Natural killer cell treated with Interleukin-12 subunit alpha and Interleukin-12 subunit beta and Interleukin-15 and Interleukin-18, amount 100 ng/mL, for 72 hours (primary cell): ENCODE measurements around the gene INCA1. TPM values are rescaled to one million over a fixed set of nuclear protein-coding genes. Genes with fewer than 3 reads are reported as not detected.

ENCODE experiments used
- ATAC-seq, 2 donors: fragments of 150-1000 bp; cut with Tn5 transposase in 1 of 2; sonication (Bioruptor Pico), chemical (Tn5 transposase) in 1 of 2; 2 replicates each; pipeline ENCODE4 v1.10.0; 2021
- DNase-seq: peaks from one replicate; pipeline ENCODE4 v3.0.0; 2022; ENCODE audit warnings: low spot score
- H3K27ac Mint-ChIP-seq, 2 donors: 1 replicate in 1 of 2; 2 replicates in 1 of 2; pipeline ENCODE4 v1.8.0; 2022; ENCODE audit warnings: mixed read lengths in 2 of 2, mild to moderate bottlenecking in 1 of 2, moderate library complexity in 1 of 2
- H3K27me3 Mint-ChIP-seq, 2 donors: 1 replicate in 1 of 2; 2 replicates in 1 of 2; pipeline ENCODE4 v1.8.0; 2022; ENCODE audit warnings: mixed read lengths in 2 of 2
- H3K36me3 Mint-ChIP-seq: one replicate; pipeline ENCODE4 v1.8.0; 2022; ENCODE audit warnings: mixed read lengths
- H3K4me1 Mint-ChIP-seq, 2 donors: 1 replicate in 1 of 2; 2 replicates in 1 of 2; pipeline ENCODE4 v1.8.0; 2022; ENCODE audit warnings: low read depth in 2 of 2, mixed read lengths in 2 of 2, mild to moderate bottlenecking in 1 of 2
- H3K4me3 Mint-ChIP-seq: one replicate; pipeline ENCODE4 v1.8.0; 2022; ENCODE audit warnings: mixed read lengths
- H3K9me3 Mint-ChIP-seq: 2 replicates; pipeline ENCODE4 v1.8.0; 2022; ENCODE audit warnings: mixed read lengths
- total RNA-seq, 2 donors: library from RNA; stranded (reverse); gene quantifications; one replicate each; pipeline ENCODE4 v1.2.3, GENCODE V29; 2022

The INCA1 gene
- total RNA-seq, 2 donors from 2014 or later, result 0.31 to 0.56 TPM

DNA sequence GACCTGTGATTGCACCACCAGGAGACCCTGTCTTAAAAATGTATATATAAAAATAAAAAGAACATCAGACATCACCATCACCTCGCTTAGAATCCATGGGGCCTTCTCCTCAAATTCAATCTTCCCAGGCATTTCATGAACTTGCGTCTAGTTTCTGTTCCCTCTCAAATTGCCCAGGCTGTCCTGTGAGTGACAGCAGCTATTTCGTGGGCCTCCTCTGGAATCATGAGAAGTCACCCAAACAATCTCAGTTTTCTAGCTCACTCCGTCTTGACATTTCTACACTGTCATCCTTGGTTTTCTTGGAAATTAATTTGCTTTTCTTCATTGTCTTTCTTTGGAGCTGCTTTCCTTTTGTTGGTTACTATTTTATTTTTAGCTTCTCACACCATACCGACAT lies 30.6 kb upstream of the INCA1 start:
- Mint-ChIP-seq H3K9me3 (no peaks in the 10 kb centered on the region), H3K27me3 (no peaks in the 10 kb centered on the region), H3K36me3 (no peaks in the 10 kb centered on the region), H3K27ac (no peak overlapping the region), H3K4me1 (peaks cover 10 to 16% of the 10 kb centered on the region in 2 donors), H3K4me3 (no peak overlapping the region)
- ATAC-seq (no peak), DNase-seq (no peak)

DNA sequence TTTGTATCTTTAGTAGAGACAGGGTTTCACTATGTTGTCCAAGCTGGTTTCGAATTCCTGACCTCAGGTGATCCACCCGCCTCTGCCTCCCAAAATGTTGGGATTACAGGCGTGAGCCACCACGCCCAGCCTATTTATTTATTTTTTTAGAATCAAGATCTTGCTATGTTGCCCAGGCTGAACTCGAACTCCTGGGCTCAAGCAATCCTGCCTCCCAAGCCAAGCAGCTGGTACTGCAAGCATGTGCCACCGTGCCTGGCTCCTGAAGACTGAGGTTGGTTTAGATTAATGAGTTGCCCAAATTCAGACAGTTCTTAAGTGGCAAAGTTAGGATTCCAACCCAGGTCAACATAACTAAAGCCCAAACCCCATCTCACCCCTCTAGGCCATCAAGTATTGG lies 30.0 kb upstream of the INCA1 start:
- no peak for ATAC-seq
- Mint-ChIP-seq H3K36me3 (no peaks in the 10 kb centered on the region), H3K27me3 (no peaks in the 10 kb centered on the region), H3K27ac (no peak overlapping the region), H3K4me1 (peaks cover 10 to 16% of the 10 kb centered on the region in 2 donors), H3K9me3 (no peaks in the 10 kb centered on the region), H3K4me3 (no peak overlapping the region)
- no peak for DNase-seq

DNA sequence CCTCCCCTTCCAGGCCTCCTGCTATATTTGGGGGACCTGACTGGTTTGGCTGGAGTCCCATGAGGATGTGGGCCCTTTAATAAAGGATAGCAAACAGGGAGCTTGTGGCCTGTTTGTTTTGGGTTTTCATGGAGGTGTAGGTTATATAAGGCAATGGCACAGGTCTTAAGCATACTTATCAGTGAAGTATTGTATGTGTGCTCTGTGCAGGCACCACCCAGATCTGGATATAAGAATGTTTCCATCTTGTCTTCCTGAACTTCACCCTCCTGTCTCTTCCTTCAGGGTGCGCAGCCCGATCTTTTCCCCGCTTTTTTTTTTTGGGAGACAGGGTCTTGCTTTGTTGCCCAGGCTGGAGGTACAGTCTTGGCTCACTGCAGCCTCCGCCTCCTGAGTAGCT lies 27.3 kb upstream of the INCA1 start:
- H3K27me3 Mint-ChIP-seq, result no peaks in the 10 kb centered on the region
- no peak for DNase-seq
- peaks cover 3% of the 10 kb centered on the region in 2 donors for H3K4me1 Mint-ChIP-seq
- H3K27ac Mint-ChIP-seq, result no peak overlapping the region
- H3K36me3 Mint-ChIP-seq, result peaks cover 6% of the 10 kb centered on the region
- no peak overlapping the region for H3K4me3 Mint-ChIP-seq
- ATAC-seq, result no peak
- H3K9me3 Mint-ChIP-seq, result no peaks in the 10 kb centered on the region

DNA sequence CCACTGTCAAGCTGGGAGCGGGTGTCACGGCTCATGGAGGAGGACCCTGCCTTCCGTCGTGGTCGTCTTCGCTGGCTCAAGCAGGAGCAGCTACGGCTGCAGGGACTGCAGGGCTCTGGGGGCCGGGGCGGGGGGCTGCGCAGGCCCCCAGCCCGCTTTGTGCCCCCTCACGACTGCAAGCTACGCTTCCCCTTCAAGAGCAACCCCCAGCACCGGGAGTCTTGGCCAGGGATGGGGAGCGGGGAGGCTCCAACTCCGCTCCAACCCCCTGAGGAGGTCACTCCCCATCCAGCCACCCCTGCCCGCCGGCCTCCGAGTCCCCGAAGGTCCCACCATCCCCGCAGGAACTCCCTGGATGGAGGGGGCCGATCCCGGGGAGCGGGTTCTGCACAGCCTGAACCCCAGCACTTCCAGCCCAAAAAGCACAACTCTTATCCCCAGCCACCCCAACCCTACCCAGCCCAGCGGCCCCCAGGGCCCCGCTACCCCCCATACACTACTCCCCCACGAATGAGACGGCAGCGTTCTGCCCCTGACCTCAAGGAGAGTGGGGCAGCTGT lies 26.3 kb upstream of the INCA1 start:
- peaks cover 7 to 13% of the 10 kb centered on the region in 2 donors for H3K4me1 Mint-ChIP-seq
- no peaks in the 10 kb centered on the region for H3K9me3 Mint-ChIP-seq
- peaks cover 6% of the 10 kb centered on the region for H3K36me3 Mint-ChIP-seq
- no peak overlapping the region for H3K27ac Mint-ChIP-seq
- ATAC-seq (no peak), DNase-seq (no peak)
- no peaks in the 10 kb centered on the region for H3K27me3 Mint-ChIP-seq
- no peak overlapping the region for H3K4me3 Mint-ChIP-seq

DNA sequence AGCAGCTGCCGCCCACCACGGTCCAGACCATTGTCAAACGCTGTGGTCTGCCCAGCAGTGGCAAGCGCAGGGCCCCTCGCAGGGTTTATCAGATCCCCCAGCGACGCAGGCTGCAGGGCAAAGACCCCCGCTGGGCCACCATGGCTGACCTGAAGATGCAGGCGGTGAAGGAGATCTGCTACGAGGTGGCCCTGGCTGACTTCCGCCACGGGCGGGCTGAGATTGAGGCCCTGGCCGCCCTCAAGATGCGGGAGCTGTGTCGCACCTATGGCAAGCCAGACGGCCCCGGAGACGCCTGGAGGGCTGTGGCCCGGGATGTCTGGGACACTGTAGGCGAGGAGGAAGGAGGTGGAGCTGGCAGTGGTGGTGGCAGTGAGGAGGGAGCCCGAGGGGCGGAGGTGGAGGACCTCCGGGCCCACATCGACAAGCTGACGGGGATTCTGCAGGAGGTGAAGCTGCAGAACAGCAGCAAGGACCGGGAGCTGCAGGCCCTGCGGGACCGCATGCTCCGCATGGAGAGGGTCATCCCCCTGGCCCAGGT lies 24.9 kb upstream of the INCA1 start:
- H3K4me3 Mint-ChIP-seq, result no peak overlapping the region
- H3K36me3 Mint-ChIP-seq, result peaks cover 6% of the 10 kb centered on the region
- H3K27me3 Mint-ChIP-seq, result no peaks in the 10 kb centered on the region
- H3K27ac Mint-ChIP-seq, result no peak overlapping the region
- ATAC-seq (no peak), DNase-seq (no peak)
- peaks cover 3 to 13% of the 10 kb centered on the region in 2 donors for H3K4me1 Mint-ChIP-seq
- no peaks in the 10 kb centered on the region for H3K9me3 Mint-ChIP-seq

DNA sequence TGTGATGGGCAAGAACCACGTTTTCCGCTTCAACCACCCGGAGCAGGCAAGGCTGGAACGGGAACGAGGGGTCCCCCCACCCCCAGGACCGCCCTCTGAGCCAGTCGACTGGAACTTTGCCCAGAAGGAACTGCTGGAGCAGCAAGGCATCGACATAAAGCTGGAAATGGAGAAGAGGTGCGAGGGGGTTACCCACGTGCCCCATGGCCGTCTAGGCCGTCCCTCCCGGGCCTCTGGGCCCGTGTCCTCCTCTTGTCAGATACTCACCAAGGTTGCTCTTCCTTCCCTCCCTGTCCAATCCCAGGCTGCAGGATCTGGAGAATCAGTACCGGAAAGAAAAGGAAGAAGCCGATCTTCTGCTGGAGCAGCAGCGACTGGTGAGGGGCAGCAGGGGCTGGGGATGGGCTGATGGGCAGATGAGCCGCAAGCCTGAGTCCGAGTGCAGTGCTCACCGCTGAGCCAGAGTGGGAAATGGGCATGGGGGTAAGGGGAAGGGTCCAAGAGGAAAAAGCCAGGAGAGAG lies 23.2 kb upstream of the INCA1 start:
- H3K27me3 Mint-ChIP-seq, result no peaks in the 10 kb centered on the region
- ATAC-seq (no peak), DNase-seq (no peak)
- no peaks in the 10 kb centered on the region for H3K9me3 Mint-ChIP-seq
- H3K27ac Mint-ChIP-seq, result no peak overlapping the region
- peaks cover 6 to 13% of the 10 kb centered on the region in 2 donors for H3K4me1 Mint-ChIP-seq
- H3K36me3 Mint-ChIP-seq, result peaks cover 6% of the 10 kb centered on the region
- H3K4me3 Mint-ChIP-seq, result no peak overlapping the region

DNA sequence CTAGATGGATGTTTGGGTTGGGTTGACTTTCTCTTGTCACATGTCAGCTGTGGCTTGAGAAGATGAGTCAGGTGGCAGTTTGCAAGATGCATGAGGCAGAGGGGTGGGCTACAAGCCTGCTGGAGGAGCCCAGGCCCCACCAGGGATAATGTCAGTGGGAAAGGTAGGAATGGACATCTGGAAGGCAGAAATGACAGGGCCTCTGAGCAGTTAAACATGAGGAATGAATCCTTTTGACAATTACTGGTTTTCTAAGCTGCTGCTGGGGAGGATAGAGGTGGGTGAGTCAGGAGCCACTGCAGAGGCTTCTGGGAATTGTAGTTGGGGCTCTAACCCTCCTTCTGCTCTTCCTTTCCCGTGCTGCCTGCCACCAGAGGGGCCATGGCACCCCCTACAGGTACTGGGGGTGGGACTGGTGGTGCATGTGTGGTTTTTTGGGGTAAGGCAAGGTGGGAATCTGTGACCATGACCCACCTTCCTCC lies 22.2 kb upstream of the INCA1 start:
- no peak for DNase-seq
- peak in 1 of 2 donors; percentile 72 for ATAC-seq
- Mint-ChIP-seq H3K9me3 (no peaks in the 10 kb centered on the region), H3K4me3 (no peak overlapping the region), H3K36me3 (peaks cover 6% of the 10 kb centered on the region), H3K27me3 (no peaks in the 10 kb centered on the region), H3K4me1 (peaks cover 6 to 13% of the 10 kb centered on the region in 2 donors), H3K27ac (peak overlapping the region in 1 of 2 donors; percentile 26)

DNA sequence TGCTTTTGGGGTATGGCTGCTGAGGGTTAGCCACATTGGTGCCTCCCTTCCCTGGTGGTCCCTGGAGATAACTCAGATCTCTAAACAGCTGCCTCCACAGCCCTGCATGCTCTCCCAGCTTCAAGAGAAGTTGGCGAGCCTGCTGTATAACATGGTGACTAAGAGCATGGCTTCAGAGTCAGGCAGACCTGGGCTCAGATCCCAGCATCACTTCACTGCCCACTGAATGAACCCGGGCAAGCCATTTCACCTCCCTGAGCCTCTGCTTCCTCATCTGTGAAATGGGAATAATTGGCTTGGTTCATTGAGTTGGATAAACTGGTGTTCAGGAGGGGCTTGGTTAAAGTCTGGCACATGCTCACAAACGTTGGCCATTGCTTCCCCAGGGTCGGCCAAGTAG lies 17.0 kb upstream of the INCA1 start:
- Mint-ChIP-seq H3K27ac (no peak overlapping the region), H3K4me1 (peaks cover 16 to 17% of the 10 kb centered on the region in 2 donors), H3K36me3 (no peaks in the 10 kb centered on the region), H3K9me3 (no peaks in the 10 kb centered on the region), H3K4me3 (no peak overlapping the region), H3K27me3 (no peaks in the 10 kb centered on the region)
- DNase-seq (no peak), ATAC-seq (no peak)

DNA sequence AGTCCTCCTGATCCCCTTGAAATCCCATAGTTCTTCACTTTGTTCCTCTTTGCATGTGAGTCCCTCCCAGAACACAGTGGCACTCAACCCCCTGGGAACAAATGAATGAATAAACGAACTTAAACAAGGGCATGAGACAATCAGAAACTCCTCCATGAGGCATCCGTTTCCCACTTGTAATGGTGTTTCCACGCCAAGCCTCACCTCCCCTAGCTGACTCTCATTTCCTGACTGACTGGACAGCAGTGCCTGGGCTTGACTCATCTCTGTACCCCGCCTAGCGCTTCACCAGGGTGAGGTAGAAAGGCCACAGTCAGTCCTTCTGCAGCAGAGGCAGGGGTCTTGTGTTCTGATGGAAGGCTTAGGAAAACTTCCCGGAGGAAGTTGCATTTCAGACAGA lies 14.6 kb upstream of the INCA1 start:
- peaks cover 9 to 13% of the 10 kb centered on the region in 2 donors for H3K4me1 Mint-ChIP-seq
- no peaks in the 10 kb centered on the region for H3K27me3 Mint-ChIP-seq

DNA sequence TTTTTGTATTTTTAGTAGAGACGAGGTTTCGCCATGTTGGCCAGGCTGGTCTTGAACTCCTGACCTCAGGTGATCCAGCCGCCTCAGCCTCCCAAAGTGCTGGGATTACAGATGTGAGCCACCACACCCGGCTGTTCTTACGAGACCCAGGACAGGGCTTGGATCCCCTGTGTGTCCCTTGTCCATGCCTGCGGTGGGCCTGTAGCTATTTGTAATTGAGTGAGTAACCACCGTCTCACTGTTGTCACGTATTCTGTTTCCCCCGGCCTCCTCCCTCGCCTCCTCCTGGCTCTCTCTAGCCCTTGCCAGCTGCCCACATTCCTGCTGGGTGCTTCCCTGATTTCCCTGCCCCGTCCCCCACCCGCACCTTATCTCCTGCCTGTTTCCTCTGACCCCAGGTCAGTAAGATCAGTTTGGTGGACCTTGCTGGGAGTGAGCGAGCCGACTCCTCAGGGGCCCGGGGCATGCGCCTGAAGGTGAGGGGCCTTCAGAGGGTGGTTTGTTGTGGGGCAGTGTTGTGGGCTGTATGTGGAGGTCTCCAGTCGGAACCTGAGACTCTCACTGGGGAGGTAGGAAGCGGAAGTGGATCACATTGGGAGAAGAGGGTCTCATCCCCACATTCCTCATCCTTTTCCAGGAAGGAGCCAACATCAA lies 6.0 kb upstream of the INCA1 start:
- DNase-seq (no peak), ATAC-seq (no peak)
- Mint-ChIP-seq H3K27ac (no peak overlapping the region), H3K9me3 (no peaks in the 10 kb centered on the region), H3K4me3 (no peak overlapping the region), H3K27me3 (no peaks in the 10 kb centered on the region), H3K4me1 (peaks cover 12 to 17% of the 10 kb centered on the region in 2 donors), H3K36me3 (peaks cover 28% of the 10 kb centered on the region)

More for the DNA sequence above, 14.6 kb upstream of the INCA1 start:
- Mint-ChIP-seq H3K36me3 (peaks cover 8% of the 10 kb centered on the region), H3K9me3 (no peaks in the 10 kb centered on the region), H3K27ac (peak overlapping the region in 1 of 2 donors; percentile 81), H3K4me3 (peak overlapping the region; percentile 81)
- DNase-seq (no peak), ATAC-seq (peak; percentile 77 to 93)

DNA sequence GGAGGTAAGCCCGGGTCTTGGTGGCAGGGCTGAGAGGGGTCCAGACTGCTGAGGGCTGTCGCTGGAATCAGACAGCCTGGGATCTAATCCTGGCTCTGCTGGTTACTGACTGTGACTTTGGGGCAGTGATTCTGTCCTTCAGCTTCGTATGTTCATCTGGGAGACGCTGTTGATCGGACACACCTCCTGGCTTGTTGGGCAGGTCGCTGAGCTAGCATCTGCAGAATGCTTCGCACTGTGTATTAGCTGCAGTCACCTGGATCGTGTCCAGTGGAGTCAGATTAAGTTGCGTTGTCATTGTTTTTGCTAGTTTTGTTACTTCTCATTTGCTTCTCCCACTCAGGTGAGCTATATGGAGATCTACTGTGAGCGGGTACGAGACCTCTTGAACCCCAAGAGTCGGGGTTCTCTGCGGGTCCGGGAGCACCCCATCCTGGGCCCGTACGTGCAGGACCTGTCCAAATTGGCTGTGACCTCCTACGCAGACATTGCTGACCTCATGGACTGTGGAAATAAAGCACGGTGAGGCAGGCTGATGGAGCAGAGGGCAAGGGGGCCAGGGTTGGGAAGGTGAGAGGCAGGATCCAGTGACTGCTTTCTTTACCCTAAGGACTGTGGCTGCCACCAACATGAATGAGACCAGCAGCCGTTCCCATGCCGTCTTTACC lies 4.9 kb upstream of the INCA1 start:
- Mint-ChIP-seq H3K4me3 (no peak overlapping the region), H3K9me3 (no peaks in the 10 kb centered on the region), H3K27ac (no peak overlapping the region), H3K36me3 (peaks cover 19% of the 10 kb centered on the region), H3K27me3 (no peaks in the 10 kb centered on the region), H3K4me1 (peaks cover 12 to 17% of the 10 kb centered on the region in 2 donors)
- no peak for ATAC-seq
- DNase-seq, result no peak

DNA sequence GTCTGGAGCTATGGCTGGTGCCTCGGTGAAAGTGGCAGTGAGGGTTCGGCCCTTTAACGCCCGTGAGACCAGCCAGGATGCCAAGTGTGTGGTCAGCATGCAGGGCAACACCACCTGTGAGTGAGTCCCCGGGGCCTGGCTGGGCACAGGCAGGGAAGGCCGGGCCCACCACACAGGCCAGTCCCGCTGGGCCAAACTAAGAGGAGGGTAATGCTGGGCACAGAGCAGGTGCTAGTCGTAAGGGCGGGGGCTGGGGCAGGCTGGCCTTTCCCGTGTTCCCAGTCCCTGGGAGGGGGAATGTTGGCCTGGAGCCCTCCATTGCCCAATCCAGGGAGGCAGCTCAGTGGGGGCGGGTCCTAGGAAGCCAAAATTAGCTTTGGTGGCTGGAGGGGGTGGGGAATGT lies 2.9 kb upstream of the INCA1 start:
- ATAC-seq (no peak), DNase-seq (no peak)
- Mint-ChIP-seq H3K4me1 (peaks cover 13 to 21% of the 10 kb centered on the region in 2 donors), H3K4me3 (no peak overlapping the region), H3K36me3 (peaks cover 16% of the 10 kb centered on the region), H3K9me3 (no peaks in the 10 kb centered on the region), H3K27ac (peak overlapping the region in 1 of 2 donors; percentile 79), H3K27me3 (peaks cover 0 to 1% of the 10 kb centered on the region in 2 donors)

DNA sequence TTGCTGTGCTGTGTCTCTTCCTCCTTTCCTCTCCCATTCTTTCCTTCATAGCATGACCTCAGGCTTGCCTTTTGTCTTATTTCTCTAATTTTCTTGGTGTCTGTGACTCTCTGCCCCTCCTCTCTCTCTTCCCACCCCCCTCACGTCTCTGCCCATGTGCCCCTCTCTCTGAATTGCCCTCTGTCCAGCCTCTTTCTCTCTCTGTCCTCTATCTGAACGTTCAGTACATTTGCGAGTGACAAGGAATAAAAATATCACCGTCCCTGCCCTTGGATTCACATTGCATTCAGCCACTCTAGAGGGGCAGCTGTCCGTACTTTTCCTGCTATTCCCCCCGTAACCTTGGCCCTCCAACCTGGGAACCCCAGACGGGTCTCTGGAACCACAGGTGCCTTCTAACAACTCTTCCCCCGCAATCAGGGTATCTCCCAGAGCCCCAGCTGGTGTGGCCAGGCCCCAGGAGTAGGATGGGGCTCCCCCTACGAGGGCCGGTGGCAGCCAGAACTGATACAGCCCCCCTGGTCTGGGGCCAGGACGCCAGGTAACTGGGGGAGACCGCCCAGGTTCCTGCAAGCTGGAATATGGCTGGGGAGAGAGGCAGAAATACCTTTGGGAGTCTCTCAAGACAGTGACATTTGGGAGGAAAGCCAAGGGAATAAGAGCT lies 2.2 kb upstream of the INCA1 start:
- Mint-ChIP-seq H3K36me3 (peaks cover 9% of the 10 kb centered on the region), H3K4me1 (peaks cover 17 to 21% of the 10 kb centered on the region in 2 donors), H3K4me3 (peak overlapping the region; percentile 76), H3K27me3 (peaks cover 0 to 6% of the 10 kb centered on the region in 2 donors), H3K27ac (peak overlapping the region; percentile 17 to 79), H3K9me3 (no peaks in the 10 kb centered on the region)
- ATAC-seq (no peak), DNase-seq (no peak)
